ENCODE results near the gene HOXA1.

GRCh38 chr7:27144781-27145164 is 49.0 kb upstream of the HOXA1 start:
- TF ChIP-seq POLR2A (IDR thresholded peaks at IDR 0.05; ENCODE audit: low read length), result no peak
- no peak for TF ChIP-seq GATA1 (IDR thresholded peaks at IDR 0.05; ENCODE audit: low read depth, low read length)

All from erythroblast (primary cell).